Measurements from ENCODE around the gene PUM1. TPM values are rescaled to one million over a fixed set of nuclear protein-coding genes. Genes with fewer than 3 reads are reported as not detected.

Gene PUM1
- polyA plus RNA-seq, 3 donors from 2014 or later = 63.3 to 105 (median 103) TPM

- H3K4me1 Mint-ChIP-seq = peaks cover 68 to 86% of the 10 kb centered on the region in 2 donors
- H3K36me3 Mint-ChIP-seq = peaks cover 0 to 3% (median 0%) of the 10 kb centered on the region in 3 donors
- no peaks in the 10 kb centered on the region for H3K9me3 Mint-ChIP-seq
- no peak overlapping the region for H3K4me3 Mint-ChIP-seq
- H3K27me3 Mint-ChIP-seq (ENCODE audit: low read depth in 3 of 3) = peaks cover 0 to 2% (median 0%) of the 10 kb centered on the region in 3 donors
- DNase-seq = no peak
- H3K27ac Mint-ChIP-seq = peak overlapping the region in 4 of 6 donors; percentile 6 to 44 (median 10)
These were observed 34.0 kb downstream of the PUM1 start for GRCh38 chr1:31031330-31032143.

GRCh38 chr1:31029026-31029425 is 36.5 kb downstream of the PUM1 start:
- DNase-seq = no peak
- Mint-ChIP-seq H3K4me3 (no peak overlapping the region), H3K27ac (peak overlapping the region in 3 of 6 donors; percentile 5 to 55 (median 43)), H3K36me3 (peaks cover 0 to 3% (median 0%) of the 10 kb centered on the region in 3 donors), H3K27me3 (ENCODE audit: low read depth in 3 of 3) (peaks cover 0 to 2% (median 0%) of the 10 kb centered on the region in 3 donors), H3K4me1 (peaks cover 68 to 82% of the 10 kb centered on the region in 2 donors), H3K9me3 (no peaks in the 10 kb centered on the region)

- no peaks in the 10 kb centered on the region for H3K9me3 Mint-ChIP-seq
- H3K4me3 Mint-ChIP-seq = no peak overlapping the region
- peaks cover 69 to 86% of the 10 kb centered on the region in 2 donors for H3K4me1 Mint-ChIP-seq
- H3K27me3 Mint-ChIP-seq (ENCODE audit: low read depth in 3 of 3) = peaks cover 0 to 2% (median 0%) of the 10 kb centered on the region in 3 donors
- H3K36me3 Mint-ChIP-seq = peaks cover 0 to 3% (median 0%) of the 10 kb centered on the region in 3 donors
- peak overlapping the region in 5 of 6 donors; percentile 4 to 60 (median 22) for H3K27ac Mint-ChIP-seq
- no peak for DNase-seq
These were observed 37.6 kb downstream of the PUM1 start for GRCh38 chr1:31027693-31028526.

DNA sequence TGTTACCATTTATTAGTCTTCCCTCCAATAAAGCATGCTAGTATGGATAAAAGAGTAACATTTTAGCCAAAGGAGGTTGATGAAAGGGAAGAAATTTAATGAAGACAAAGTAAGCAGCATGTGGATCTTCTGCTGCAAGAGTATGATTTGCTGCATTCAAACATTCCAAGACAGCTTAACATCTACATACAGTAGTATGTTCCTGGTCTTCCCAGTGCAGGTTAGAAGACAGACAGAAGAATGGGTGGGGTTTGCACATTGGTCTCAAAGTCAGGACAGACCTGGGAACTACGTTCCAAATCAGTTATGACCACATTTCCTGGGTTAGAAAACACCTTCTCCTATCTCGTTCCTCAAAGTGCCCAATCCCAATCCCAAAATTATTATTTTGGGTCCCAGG is 43.3 kb downstream of the PUM1 start:
- DNase-seq = no peak
- Mint-ChIP-seq H3K4me3 (peak overlapping the region in 1 of 5 donors; percentile 15), H3K36me3 (peaks cover 0 to under 1% (median 0%) of the 10 kb centered on the region in 3 donors)

GRCh38 chr1:31020007-31020790 is 45.3 kb downstream of the PUM1 start:
- peaks cover 79 to 90% of the 10 kb centered on the region in 2 donors for H3K4me1 Mint-ChIP-seq
- no peaks in the 10 kb centered on the region for H3K27me3 Mint-ChIP-seq (ENCODE audit: low read depth in 3 of 3)
- DNase-seq = no peak
- no peaks in the 10 kb centered on the region for H3K36me3 Mint-ChIP-seq
- H3K9me3 Mint-ChIP-seq = no peaks in the 10 kb centered on the region
- peak overlapping the region in 3 of 5 donors; percentile 22 to 34 (median 31) for H3K4me3 Mint-ChIP-seq
- H3K27ac Mint-ChIP-seq = peak overlapping the region in 3 of 6 donors; percentile 2 to 76 (median 73)

More for the DNA sequence above, 43.3 kb downstream of the PUM1 start:
- peaks cover 0 to 2% (median 0%) of the 10 kb centered on the region in 3 donors for H3K27me3 Mint-ChIP-seq (ENCODE audit: low read depth in 3 of 3)
- H3K4me1 Mint-ChIP-seq = peaks cover 78 to 89% of the 10 kb centered on the region in 2 donors
- H3K9me3 Mint-ChIP-seq = no peaks in the 10 kb centered on the region
- peak overlapping the region in 3 of 6 donors; percentile 8 to 50 (median 20) for H3K27ac Mint-ChIP-seq

DNA sequence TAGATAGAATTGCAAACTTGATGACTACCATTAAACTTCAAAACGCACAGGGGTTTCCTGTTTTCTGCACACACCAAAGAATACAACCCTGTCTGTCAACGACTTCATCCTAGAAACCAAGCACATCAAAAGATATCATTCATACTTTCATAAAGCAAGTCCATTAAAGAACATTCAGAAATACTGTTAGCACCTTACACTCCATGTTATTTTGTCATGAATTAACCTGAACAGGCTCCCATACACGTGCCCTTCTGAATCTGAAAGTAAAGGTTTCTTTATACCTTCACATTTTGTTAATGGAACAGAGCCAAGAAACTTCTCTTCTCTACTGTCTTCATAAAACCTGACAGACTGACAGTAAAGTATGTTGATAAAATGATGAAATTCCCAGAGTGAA is 46.1 kb downstream of the PUM1 start:
- peak overlapping the region in 3 of 5 donors; percentile 8 to 41 (median 16) for H3K4me3 Mint-ChIP-seq

GRCh38 chr1:31016868-31017267 is 48.6 kb downstream of the PUM1 start:
- Mint-ChIP-seq H3K36me3 (no peaks in the 10 kb centered on the region), H3K4me1 (peaks cover 72 to 81% of the 10 kb centered on the region in 2 donors), H3K4me3 (no peak overlapping the region), H3K27ac (peak overlapping the region in 4 of 6 donors; percentile 1 to 61 (median 31)), H3K27me3 (ENCODE audit: low read depth in 3 of 3) (no peaks in the 10 kb centered on the region), H3K9me3 (no peaks in the 10 kb centered on the region)
- DNase-seq = no peak

More for the DNA sequence above, 46.1 kb downstream of the PUM1 start:
- Mint-ChIP-seq H3K27me3 (ENCODE audit: low read depth in 3 of 3) (no peaks in the 10 kb centered on the region), H3K27ac (peak overlapping the region; percentile 21 to 88 (median 52)), H3K36me3 (no peaks in the 10 kb centered on the region), H3K9me3 (no peaks in the 10 kb centered on the region), H3K4me1 (peaks cover 71 to 82% of the 10 kb centered on the region in 2 donors)
- DNase-seq = no peak

DNA sequence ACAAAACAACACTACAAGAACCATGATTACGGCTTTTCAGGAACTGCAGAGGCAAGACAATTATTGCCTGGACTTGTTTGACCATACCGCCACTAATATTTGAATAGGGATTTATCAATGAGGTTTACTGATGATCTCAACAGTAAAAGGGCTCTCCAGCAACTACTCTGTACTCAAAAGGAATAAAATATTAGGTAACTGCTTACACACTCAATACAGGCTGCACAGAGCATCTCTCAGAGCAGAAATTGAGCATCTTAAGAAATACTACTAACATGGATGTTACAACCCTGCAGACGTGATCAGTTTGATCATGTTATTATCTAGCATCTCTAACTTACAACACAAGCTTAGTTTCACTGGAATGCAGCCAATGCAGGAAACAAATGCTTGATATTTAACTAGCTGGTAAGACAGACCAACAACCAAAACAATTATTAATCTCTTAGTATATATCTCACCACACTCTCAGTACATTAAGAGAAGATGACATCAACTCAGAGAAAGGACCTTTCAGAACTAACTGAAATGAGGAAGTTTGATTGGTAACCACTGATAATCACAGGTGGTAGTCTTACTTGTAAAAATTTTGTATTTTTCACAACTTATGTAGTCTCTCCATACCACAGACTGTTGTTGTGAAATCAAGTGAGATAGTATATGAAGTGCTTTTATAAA is 52.2 kb downstream of the PUM1 start:
- H3K27me3 Mint-ChIP-seq (ENCODE audit: low read depth in 3 of 3) = no peaks in the 10 kb centered on the region
- peak in 1 of 3 donors; percentile 5 for DNase-seq
- peaks cover 70 to 81% of the 10 kb centered on the region in 2 donors for H3K4me1 Mint-ChIP-seq
- H3K9me3 Mint-ChIP-seq = no peaks in the 10 kb centered on the region
- H3K27ac Mint-ChIP-seq = peak overlapping the region; percentile 8 to 73 (median 37)
- peak overlapping the region in 3 of 5 donors; percentile 9 to 53 (median 50) for H3K4me3 Mint-ChIP-seq
- H3K36me3 Mint-ChIP-seq = peaks cover 0 to under 1% (median 0%) of the 10 kb centered on the region in 3 donors

- H3K27ac Mint-ChIP-seq = peak overlapping the region in 5 of 6 donors; percentile 20 to 73 (median 53)
- no peaks in the 10 kb centered on the region for H3K9me3 Mint-ChIP-seq
- H3K4me3 Mint-ChIP-seq = peak overlapping the region in 2 of 5 donors; percentile 38 to 53
- peaks cover 73 to 83% of the 10 kb centered on the region in 2 donors for H3K4me1 Mint-ChIP-seq
- DNase-seq = no peak
- H3K36me3 Mint-ChIP-seq = peaks cover 0 to 3% (median 0%) of the 10 kb centered on the region in 3 donors
- no peaks in the 10 kb centered on the region for H3K27me3 Mint-ChIP-seq (ENCODE audit: low read depth in 3 of 3)
These were observed 53.1 kb downstream of the PUM1 start for GRCh38 chr1:31012210-31012924.

- Mint-ChIP-seq H3K4me3 (peak overlapping the region in 1 of 5 donors; percentile 19), H3K4me1 (peaks cover 73 to 83% of the 10 kb centered on the region in 2 donors), H3K36me3 (peaks cover 0 to 3% (median 0%) of the 10 kb centered on the region in 3 donors), H3K27me3 (ENCODE audit: low read depth in 3 of 3) (no peaks in the 10 kb centered on the region), H3K9me3 (no peaks in the 10 kb centered on the region), H3K27ac (peak overlapping the region in 4 of 6 donors; percentile 8 to 46 (median 30))
- no peak for DNase-seq
These were observed 53.8 kb downstream of the PUM1 start for GRCh38 chr1:31011719-31012118.

- peak overlapping the region; percentile 12 to 66 (median 24) for H3K4me3 Mint-ChIP-seq
- DNase-seq = peak in 1 of 3 donors; percentile 13
- H3K27ac Mint-ChIP-seq = peak overlapping the region; percentile 31 to 71 (median 46)
- peaks cover 0 to 13% (median 9%) of the 10 kb centered on the region in 3 donors for H3K36me3 Mint-ChIP-seq
- no peaks in the 10 kb centered on the region for H3K9me3 Mint-ChIP-seq
- peaks cover 0 to 2% (median 0%) of the 10 kb centered on the region in 3 donors for H3K27me3 Mint-ChIP-seq (ENCODE audit: low read depth in 3 of 3)
- H3K4me1 Mint-ChIP-seq = peaks cover 75 to 88% of the 10 kb centered on the region in 2 donors
These were observed 55.2 kb downstream of the PUM1 start for GRCh38 chr1:31010086-31010989.

All from immature natural killer cell (primary cell).